OCI-M2 (cell line): ENCODE data around the gene NNAT.

Experiments used
- DNase-seq: peaks from one replicate; lab custom pipeline; 2025; ENCODE audit not compliant: unreplicated experiment; lab: John Stamatoyannopoulos, UW

The NNAT gene

GRCh38 chr20:37523911-37524700 is 3.1 kb downstream of the NNAT start:
- DNase-seq: no peak

- DNase-seq: no peak
Observed at GRCh38 chr20:37524859-37525708, 4.0 kb downstream of the NNAT start.

- no peak for DNase-seq
Observed at GRCh38 chr20:37525810-37526209, 4.8 kb downstream of the NNAT start.

GRCh38 chr20:37526238-37526838 is 5.3 kb downstream of the NNAT start:
- peak; percentile 34 for DNase-seq

- DNase-seq: no peak
Observed at GRCh38 chr20:37526839-37527637, 6.0 kb downstream of the NNAT start.

- peak; percentile 94 for DNase-seq
Observed at GRCh38 chr20:37527638-37528445, 6.8 kb downstream of the NNAT start, which contains the start of gene BLCAP. Gene BLCAP, minus strand, starts transcription at chr20:37527876. Its CDS starts 8,702 bp downstream, at chr20:37519174.

GRCh38 chr20:37528446-37529213 is 7.6 kb downstream of the NNAT start:
- no peak for DNase-seq

- no peak for DNase-seq
Observed at GRCh38 chr20:37529214-37529967, 8.3 kb downstream of the NNAT start.

GRCh38 chr20:37529968-37530600 is 9.0 kb downstream of the NNAT start:
- DNase-seq: no peak

GRCh38 chr20:37530696-37531095 is 9.6 kb downstream of the NNAT start:
- DNase-seq: no peak

GRCh38 chr20:37531856-37532255 is 10.8 kb downstream of the NNAT start:
- no peak for DNase-seq

- DNase-seq: no peak
Observed at GRCh38 chr20:37533154-37533715, 12.2 kb downstream of the NNAT start.

- DNase-seq: peak; percentile 68
Observed at GRCh38 chr20:37534401-37535157, 13.5 kb downstream of the NNAT start.

GRCh38 chr20:37535443-37536132 is 14.5 kb downstream of the NNAT start:
- DNase-seq: no peak

- no peak for DNase-seq
Observed at GRCh38 chr20:37537505-37537904, 16.5 kb downstream of the NNAT start.

- DNase-seq: no peak
Observed at GRCh38 chr20:37538003-37538402, 17.0 kb downstream of the NNAT start.
